GM12892 (cell line): ENCODE measurements around the gene LIPE.

Source experiments
- POLR2A ChIP-seq: IDR thresholded peaks from 2 replicates; pipeline ENCODE4 v1.6.1; 2011; ENCODE audit warnings: low read depth, low read length, control low read depth
- POLR2AphosphoS5 ChIP-seq: IDR thresholded peaks from 2 replicates; pipeline ENCODE4 v1.6.1; 2011; ENCODE audit warnings: low read depth, low read length, control low read depth
- TAF1 ChIP-seq: IDR thresholded peaks from 2 replicates; pipeline ENCODE4 v1.6.1; 2011; ENCODE audit warnings: low read depth, mild to moderate bottlenecking, control low read depth, low read length, borderline replicate concordance

DNA sequence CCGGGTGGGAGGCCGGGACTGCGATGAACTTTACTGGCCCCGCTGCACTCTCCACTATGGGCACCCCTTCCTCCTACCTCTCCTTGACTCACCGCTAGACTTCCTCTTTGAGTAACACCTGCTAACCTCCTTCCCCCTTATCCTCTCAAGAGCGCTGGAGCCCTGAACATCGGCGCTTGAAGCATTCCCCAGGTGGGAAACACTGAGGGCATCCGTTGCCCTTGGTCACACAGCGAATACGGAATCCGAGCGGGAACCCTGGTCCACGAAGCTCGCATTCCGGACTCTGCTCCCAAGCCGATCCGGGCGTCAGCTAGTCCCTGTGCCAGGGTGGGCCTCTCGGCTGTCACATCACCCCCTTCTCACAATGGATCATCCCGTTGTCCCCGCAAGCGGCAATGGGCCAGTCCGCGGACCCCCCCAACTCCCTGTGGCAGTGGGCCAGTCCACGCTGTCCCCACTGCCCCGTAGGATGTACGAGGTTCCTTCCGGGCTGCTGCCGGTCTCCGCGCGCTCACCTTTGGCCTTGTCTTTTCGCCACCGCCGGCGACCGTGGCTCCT, 4.2 kb downstream of the LIPE start:
- TF ChIP-seq POLR2A (0 out of 2 replicates have a peak, but pooled peaks have one; percentile 47), POLR2AphosphoS5 (no peak), TAF1 (0 out of 2 replicates have a peak, but pooled peaks have one; percentile 13)
